H9 (cell line): ENCODE results near the gene CDR2. TPM values are rescaled to one million over a fixed set of nuclear protein-coding genes. Genes with fewer than 3 reads are reported as not detected.
A peak's percentile ranks its signal among the peaks of the same experiment; 100 is the strongest.
"Not testable (repeated sequence)": the region's sequence is repeated elsewhere in the genome, so short reads cannot be mapped to it uniquely, and the experiment has no call there.

Source experiments
- DNase-seq: peaks from one replicate; pipeline ENCODE4 v3.0.0-alpha.2; 2017
- H2AFZ ChIP-seq: one replicate; pipeline ENCODE4 v1.6.1; 2013; ENCODE audit warnings: mild to moderate bottlenecking, low read length, control low read depth, moderate library complexity
- H2AK5ac ChIP-seq: 2 replicates; pipeline ENCODE4 v1.6.1; 2013; ENCODE audit warnings: low read length, control low read depth, mixed read lengths; ENCODE audit not compliant: insufficient read length
- H2BK120ac ChIP-seq: one replicate; pipeline ENCODE4 v1.6.1; 2013; ENCODE audit warnings: low read depth, mild to moderate bottlenecking, low read length, control low read depth, inconsistent platforms; ENCODE audit not compliant: poor library complexity, severe bottlenecking
- H2BK12ac ChIP-seq: 2 replicates; pipeline ENCODE4 v1.6.1; 2013; ENCODE audit warnings: low read length, control low read depth, mixed read lengths, low read depth; ENCODE audit not compliant: insufficient read length
- H2BK15ac ChIP-seq: 2 replicates; pipeline ENCODE4 v1.6.1; 2013; ENCODE audit warnings: low read depth, low read length, control low read depth
- H2BK20ac ChIP-seq: one replicate; pipeline ENCODE4 v1.6.1; 2013; ENCODE audit warnings: low read depth, mild to moderate bottlenecking, low read length, control low read depth, inconsistent platforms; ENCODE audit not compliant: poor library complexity, severe bottlenecking
- H2BK5ac ChIP-seq: 2 replicates; pipeline ENCODE4 v1.6.1; 2013; ENCODE audit warnings: low read length, control low read depth, mixed read lengths; ENCODE audit not compliant: insufficient read length
- H3K14ac ChIP-seq: 2 replicates; pipeline ENCODE4 v1.6.1; 2013; ENCODE audit warnings: low read length, control low read depth; ENCODE audit not compliant: insufficient read depth
- H3K18ac ChIP-seq: 2 replicates; pipeline ENCODE4 v1.6.1; 2013; ENCODE audit warnings: low read depth, mild to moderate bottlenecking, mixed read lengths, low read length, control low read depth; ENCODE audit not compliant: insufficient read length
- H3K23ac ChIP-seq: 2 replicates; pipeline ENCODE4 v1.6.1; 2013; ENCODE audit warnings: low read length, control low read depth, mixed read lengths, low read depth; ENCODE audit not compliant: insufficient read length
- H3K23me2 ChIP-seq: 2 replicates; pipeline ENCODE4 v1.6.1; 2013; ENCODE audit warnings: low read depth, mild to moderate bottlenecking, mixed read lengths, low read length, control low read depth; ENCODE audit not compliant: insufficient read length, poor library complexity, severe bottlenecking
- H3K27ac ChIP-seq: 2 replicates; pipeline ENCODE4 v1.5.1; 2013; ENCODE audit warnings: low read length, control low read depth, mixed read lengths, low read depth; ENCODE audit not compliant: insufficient read length
- H3K27me3 ChIP-seq: 2 replicates; pipeline ENCODE4 v1.6.1; 2013; ENCODE audit warnings: low read length, control low read depth, inconsistent platforms; ENCODE audit not compliant: insufficient read depth
- H3K4ac ChIP-seq: 2 replicates; pipeline ENCODE4 v1.6.1; 2013; ENCODE audit warnings: low read depth, mild to moderate bottlenecking, control low read depth, inconsistent platforms, low read length, moderate library complexity
- H3K4me1 ChIP-seq: 2 replicates; pipeline ENCODE4 v1.6.1; 2013; ENCODE audit warnings: low read length, control low read depth, inconsistent platforms; ENCODE audit not compliant: insufficient read depth
- H3K4me2 ChIP-seq: 2 replicates; pipeline ENCODE4 v1.6.1; 2013; ENCODE audit warnings: low read length, control low read depth, mixed read lengths; ENCODE audit not compliant: insufficient read length, insufficient read depth
- H3K56ac ChIP-seq: 2 replicates; pipeline ENCODE4 v1.6.1; 2013; ENCODE audit warnings: low read depth, mild to moderate bottlenecking, mixed read lengths, low read length, control low read depth; ENCODE audit not compliant: insufficient read length
- H3K79me1 ChIP-seq: 2 replicates; pipeline ENCODE4 v1.6.1; 2013; ENCODE audit warnings: low read depth, mild to moderate bottlenecking, moderate library complexity, low read length, control low read depth, inconsistent platforms; ENCODE audit not compliant: insufficient read depth, poor library complexity, severe bottlenecking
- H3K79me2 ChIP-seq: 2 replicates; pipeline ENCODE4 v1.6.1; 2013; ENCODE audit warnings: low read length, control low read depth, inconsistent platforms; ENCODE audit not compliant: insufficient read depth
- H3K9ac ChIP-seq: 2 replicates; pipeline ENCODE4 v1.6.1; 2013; ENCODE audit warnings: low read length, control low read depth, mixed read lengths; ENCODE audit not compliant: insufficient read length; ENCODE audit errors: extremely low read depth
- H3K9me3 ChIP-seq: one replicate; pipeline ENCODE4 v1.6.1; 2013; ENCODE audit warnings: low read depth, low read length, inconsistent platforms; ENCODE audit not compliant: control insufficient read depth
- H3T11ph ChIP-seq: one replicate; pipeline ENCODE4 v1.6.1; 2013; ENCODE audit warnings: mild to moderate bottlenecking, low read length, control low read depth, inconsistent platforms
- H4K20me1 ChIP-seq: one replicate; pipeline ENCODE4 v1.6.1; 2013; ENCODE audit not compliant: control insufficient read depth, insufficient read length, insufficient read depth
- H4K5ac ChIP-seq: 2 replicates; pipeline ENCODE4 v1.6.1; 2013; ENCODE audit warnings: low read depth, mild to moderate bottlenecking, mixed read lengths, low read length, control low read depth; ENCODE audit not compliant: insufficient read length
- H4K8ac ChIP-seq: replicated peaks from 2 replicates; pipeline ENCODE4 v1.6.1; 2013; ENCODE audit warnings: low read length, control low read depth, mixed read lengths, low read depth; ENCODE audit not compliant: insufficient read length
- H4K91ac ChIP-seq: 2 replicates; pipeline ENCODE4 v1.6.1; 2013; ENCODE audit warnings: low read depth, mild to moderate bottlenecking, moderate library complexity, mixed read lengths, low read length, control low read depth; ENCODE audit not compliant: insufficient read length
- H3K27ac Mint-ChIP-seq, 3 experiments: 2 replicates in 2 of 3; 3 replicates in 1 of 3; pipeline ENCODE4 v1.8.0; 2020 to 2021; ENCODE audit warnings: mixed read lengths in 3 of 3, mild to moderate bottlenecking in 1 of 3, moderate library complexity in 1 of 3
- H3K27me3 Mint-ChIP-seq: 2 replicates; pipeline ENCODE4 v1.8.0; 2021; ENCODE audit warnings: low read depth, mild to moderate bottlenecking, moderate library complexity, mixed read lengths
- H3K36me3 Mint-ChIP-seq, 3 experiments: 2 replicates in 2 of 3; 3 replicates in 1 of 3; pipeline ENCODE4 v1.8.0; 2020 to 2021; ENCODE audit warnings: low read depth in 3 of 3, mixed read lengths in 3 of 3; ENCODE audit not compliant: insufficient read depth in 1 of 3
- H3K4me1 Mint-ChIP-seq, 2 experiments: 2 replicates each; pipeline ENCODE4 v1.8.0; 2020; ENCODE audit warnings: mixed read lengths in 2 of 2
- H3K4me3 Mint-ChIP-seq, 2 experiments: 2 replicates in 1 of 2; 3 replicates in 1 of 2; pipeline ENCODE4 v1.8.0; 2020 to 2021; ENCODE audit warnings: mild to moderate bottlenecking in 2 of 2, mixed read lengths in 2 of 2, moderate library complexity in 1 of 2
- H3K9me3 Mint-ChIP-seq, 2 experiments: 2 replicates in 1 of 2; 3 replicates in 1 of 2; pipeline ENCODE4 v1.8.0; 2020; ENCODE audit warnings: mild to moderate bottlenecking in 2 of 2, mixed read lengths in 2 of 2, moderate library complexity in 1 of 2
- CTCF ChIP-seq: fragments of 200-600 bp; sonication (generic); conservative IDR thresholded peaks from 3 replicates; pipeline ENCODE4 v1.8.0; 2021; ENCODE audit warnings: antibody characterized with exemption, mild to moderate bottlenecking
- WGBS: extraction: QIAGEN DNeasy Blood & Tissue Kit; methylation state at CpG from one replicate; pipeline ENCODE4 v1.1.7; 2013; ENCODE audit warnings: missing lambda C conversion rate, low lambda C conversion rate, mixed read lengths; ENCODE audit not compliant: insufficient read length; ENCODE audit errors: extremely low coverage; 5-methylcytosine and 5-hydroxymethylcytosine counted together
- total RNA-seq: library from RNA; stranded (reverse); gene quantifications from 2 replicates; pipeline ENCODE4 v1.2.1, GENCODE V29; 2021

CDR2 gene
- total RNA-seq, 1 experiment from 2014 or later: 33.4 TPM

GRCh38 chr16:22369221-22369811, 5.1 kb downstream of the CDR2 start:
- peaks cover 33 to 62% of the 10 kb centered on the region in 2 experiments for H3K4me1 Mint-ChIP-seq
- WGBS: no CpG with 5 or more reads among the region's 3 CpGs
- H2BK5ac ChIP-seq: no peak overlapping the region

GRCh38 chr16:22368200-22368826, 6.1 kb downstream of the CDR2 start:
- not testable (repeated sequence) for H2BK15ac ChIP-seq, H3K4me1 ChIP-seq, H4K91ac ChIP-seq, H3K18ac ChIP-seq, H3K79me1 ChIP-seq, H2BK12ac ChIP-seq, H3K9ac ChIP-seq, H2BK120ac ChIP-seq, H3K56ac ChIP-seq, H4K5ac ChIP-seq, H2BK20ac ChIP-seq, H3K4me2 ChIP-seq, H3K27me3 ChIP-seq, H2AK5ac ChIP-seq, H4K20me1 ChIP-seq, H3K23me2 ChIP-seq, H3K14ac ChIP-seq, H3K9me3 Mint-ChIP-seq, DNase-seq, H4K8ac ChIP-seq, H3K23ac ChIP-seq, H3K4me3 Mint-ChIP-seq, H3K27me3 Mint-ChIP-seq, H2AFZ ChIP-seq, H3K4ac ChIP-seq, H3T11ph ChIP-seq, H2BK5ac ChIP-seq, H3K9me3 ChIP-seq, H3K27ac ChIP-seq
- Mint-ChIP-seq H3K4me1 (peaks cover 28 to 58% of the 10 kb centered on the region in 2 experiments), H3K36me3 (peaks cover 24 to 50% (median 49%) of the 10 kb centered on the region in 3 experiments), H3K27ac (peak overlapping the region in 1 of 3 experiments; percentile 91; a peak in 1 of 7 replicates)
- no CpG with 5 or more reads among the region's 8 CpGs for WGBS
- peaks cover 14% of the 10 kb centered on the region; the same call in 1 of the 2 replicates for H3K79me2 ChIP-seq

More at GRCh38 chr16:22369221-22369811, 5.1 kb downstream of the CDR2 start:
- Histone ChIP-seq H2AK5ac (no peak overlapping the region), H3K4ac (no peak overlapping the region), H3K18ac (no peak overlapping the region), H3K4me1 (peaks cover 2% of the 10 kb centered on the region), H3K23me2 (peaks cover 6% of the 10 kb centered on the region), H3K9ac (no peak overlapping the region), H3K23ac (no peak overlapping the region), H3K14ac (no peak overlapping the region), H4K91ac (no peak overlapping the region), H3K4me2 (no peak overlapping the region), H4K5ac (no peak overlapping the region), H2BK12ac (no peak overlapping the region), H2BK15ac (no peak overlapping the region), H3K79me2 (peaks cover 17% of the 10 kb centered on the region; the same call in 1 of the 2 replicates), H4K20me1 (no peaks in the 10 kb centered on the region), H3K56ac (no peak overlapping the region), H2AFZ (no peak overlapping the region), H3K27me3 (no peaks in the 10 kb centered on the region), H2BK20ac (no peak overlapping the region), H2BK120ac (no peak overlapping the region), H4K8ac (no peak overlapping the region), H3T11ph (no peak overlapping the region), H3K79me1 (peaks cover 6% of the 10 kb centered on the region), H3K9me3 (no peaks in the 10 kb centered on the region), H3K27ac (no peak overlapping the region)
- Mint-ChIP-seq H3K27ac (0 out of 7 replicates have a peak overlapping the region, but pooled peaks of 1 of the 3 experiments have one; percentile 34), H3K4me3 (no peak overlapping the region), H3K27me3 (no peaks in the 10 kb centered on the region), H3K36me3 (peaks cover 15 to 41% (median 40%) of the 10 kb centered on the region in 3 experiments; a peak in 6 of 7 replicates), H3K9me3 (0 out of 5 replicates have a peak, but pooled peaks cover 0 to 2% of the 10 kb centered on the region in 2 experiments)
- TF ChIP-seq CTCF: no peak
- DNase-seq: no peak
